HG03139 (cell line): ENCODE results near the gene MALRD1.

Source experiments
- ATAC-seq: cut with Tn5 transposase; IDR thresholded peaks from one replicate; pipeline ENCODE4 v1.9.1; 2021; ENCODE audit not compliant: unreplicated experiment

The MALRD1 gene

DNA sequence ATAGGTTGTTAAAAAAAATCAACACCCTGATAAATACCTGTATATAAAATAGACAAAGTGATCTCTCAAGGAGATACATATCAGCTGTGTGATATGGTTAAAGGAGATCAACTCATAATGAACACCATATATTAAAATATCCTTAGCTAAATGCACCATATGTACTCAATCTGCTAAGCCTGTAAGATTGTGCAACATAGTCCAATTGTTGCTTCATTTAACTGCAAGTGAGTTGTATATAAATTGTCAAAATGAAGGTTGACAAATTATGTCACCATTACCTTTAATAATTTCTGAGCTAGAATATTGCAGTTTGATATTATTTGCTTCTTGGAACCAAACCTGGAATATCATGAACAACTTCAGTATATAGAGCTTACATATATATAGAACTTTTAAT lies 283.7 kb downstream of the MALRD1 start:
- no peak for ATAC-seq

- no peak for ATAC-seq
Observed at GRCh38 chr10:19333631-19334030, 285.0 kb downstream of the MALRD1 start.

GRCh38 chr10:19347621-19348020 lies 299.0 kb downstream of the MALRD1 start:
- ATAC-seq = no peak

DNA sequence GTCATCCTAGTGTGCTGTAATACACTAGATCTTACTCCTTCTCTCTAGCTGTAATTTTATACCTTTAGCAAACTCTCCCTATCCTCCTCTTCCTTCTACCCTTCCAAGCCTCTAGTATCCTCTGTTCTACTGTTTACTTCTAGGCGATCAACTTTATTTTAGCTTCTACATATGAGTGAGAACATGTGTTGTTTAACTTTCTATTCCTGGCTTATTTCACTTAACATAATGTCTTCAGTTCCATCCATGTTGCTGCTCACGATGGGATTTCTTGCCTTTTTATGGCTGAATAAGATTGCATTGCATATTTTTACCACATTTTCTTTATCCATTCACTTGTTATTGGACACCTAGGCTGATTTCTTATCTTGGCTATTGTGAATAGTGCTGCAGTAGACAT lies 318.6 kb downstream of the MALRD1 start:
- ATAC-seq = no peak

DNA sequence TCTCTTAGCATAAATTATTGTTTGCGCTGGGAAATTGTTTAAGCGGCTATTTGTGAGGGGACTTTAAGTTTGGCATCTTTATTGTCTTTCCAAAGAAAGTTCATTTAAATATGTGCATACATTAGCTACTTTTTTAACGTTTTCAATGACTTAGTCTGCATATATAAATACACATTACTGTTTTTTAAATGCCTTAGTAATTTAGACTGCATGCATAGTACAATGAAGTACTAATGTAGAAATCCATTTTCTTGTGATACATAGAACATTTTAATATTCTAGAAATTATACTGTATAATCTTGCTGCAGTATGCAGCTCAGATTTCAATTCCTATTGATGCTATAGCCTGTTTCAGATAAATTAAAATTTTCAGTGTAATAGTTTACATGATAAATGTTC lies 325.4 kb downstream of the MALRD1 start:
- no peak for ATAC-seq

DNA sequence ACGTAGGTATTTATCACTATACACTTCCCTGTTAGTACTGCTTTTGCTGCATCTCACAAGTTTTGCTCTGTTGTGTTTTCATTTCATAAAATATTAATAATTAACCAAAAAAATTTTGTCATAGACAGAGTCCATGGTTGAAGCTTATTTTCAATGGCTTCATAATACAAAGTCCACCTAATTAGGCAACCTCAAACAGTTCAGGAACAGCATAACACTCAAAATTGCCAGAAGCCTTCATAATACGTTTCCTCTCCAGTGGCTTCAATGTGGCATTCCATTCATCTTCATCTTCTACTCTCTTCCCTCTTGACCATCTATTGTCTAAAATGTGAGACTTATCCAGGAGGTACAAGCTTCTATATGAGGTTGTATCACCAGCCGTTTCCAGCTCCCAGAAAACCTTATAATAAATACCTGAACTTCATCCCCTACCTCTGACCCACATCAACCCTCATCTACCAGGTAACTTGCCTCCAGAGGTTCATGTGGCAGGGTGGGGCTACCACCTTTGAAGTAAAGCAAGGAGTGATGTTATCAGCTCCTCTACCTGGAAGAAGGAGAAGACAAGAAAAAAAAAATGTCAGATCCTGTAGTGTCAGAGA lies 337.3 kb downstream of the MALRD1 start:
- ATAC-seq = no peak

DNA sequence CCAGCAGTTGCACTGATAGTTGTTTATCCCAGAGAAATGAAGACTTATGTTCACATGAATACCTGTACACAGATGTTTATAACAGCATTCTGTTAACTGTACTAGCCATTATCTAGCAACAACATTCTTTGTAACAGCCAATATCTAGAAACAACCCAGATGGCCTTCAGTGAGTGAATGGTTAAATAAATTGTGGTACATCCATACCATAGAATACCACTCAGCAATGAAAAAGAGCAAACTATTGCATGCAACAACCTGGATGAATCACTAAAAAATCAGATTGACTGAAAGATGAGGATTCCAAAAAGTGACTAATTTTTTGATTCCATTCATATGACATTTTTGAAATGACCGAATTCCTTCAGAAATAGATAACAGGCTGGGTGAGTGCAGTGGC lies 360.3 kb downstream of the MALRD1 start:
- no peak for ATAC-seq

- no peak for ATAC-seq
Observed at GRCh38 chr10:19411119-19411518, 362.5 kb downstream of the MALRD1 start.

- ATAC-seq = no peak
Observed at GRCh38 chr10:19412531-19412930, 363.9 kb downstream of the MALRD1 start.

GRCh38 chr10:19416164-19416563 lies 367.6 kb downstream of the MALRD1 start:
- ATAC-seq = no peak

- no peak for ATAC-seq
Observed at GRCh38 chr10:19417740-19418139, 369.1 kb downstream of the MALRD1 start.

GRCh38 chr10:19421674-19422073 lies 373.1 kb downstream of the MALRD1 start:
- ATAC-seq = no peak

GRCh38 chr10:19426034-19426433 lies 377.4 kb downstream of the MALRD1 start:
- ATAC-seq = no peak

GRCh38 chr10:19431622-19432351 lies 383.2 kb downstream of the MALRD1 start:
- ATAC-seq = no peak

DNA sequence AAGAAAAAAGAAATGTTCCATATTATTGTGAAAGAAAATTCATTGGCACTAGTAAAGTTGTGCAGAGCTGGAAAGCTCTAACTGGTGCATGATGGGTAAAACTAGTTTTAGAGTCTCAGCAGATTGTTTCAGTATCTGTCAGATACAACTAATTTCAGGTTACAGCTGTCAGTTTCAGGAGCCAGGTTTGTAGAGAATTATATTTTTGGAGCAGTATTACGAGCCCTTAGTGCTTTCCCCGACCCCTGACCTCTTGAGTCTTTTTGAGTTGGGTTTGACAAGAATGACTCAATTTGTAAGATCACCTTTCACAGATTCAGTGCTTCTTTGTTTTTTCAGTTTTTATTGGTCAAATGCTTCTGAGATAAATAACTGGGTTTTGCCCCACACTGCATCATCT lies 401.3 kb downstream of the MALRD1 start:
- no peak for ATAC-seq

- no peak for ATAC-seq
Observed at GRCh38 chr10:19451356-19451755, 402.8 kb downstream of the MALRD1 start.

DNA sequence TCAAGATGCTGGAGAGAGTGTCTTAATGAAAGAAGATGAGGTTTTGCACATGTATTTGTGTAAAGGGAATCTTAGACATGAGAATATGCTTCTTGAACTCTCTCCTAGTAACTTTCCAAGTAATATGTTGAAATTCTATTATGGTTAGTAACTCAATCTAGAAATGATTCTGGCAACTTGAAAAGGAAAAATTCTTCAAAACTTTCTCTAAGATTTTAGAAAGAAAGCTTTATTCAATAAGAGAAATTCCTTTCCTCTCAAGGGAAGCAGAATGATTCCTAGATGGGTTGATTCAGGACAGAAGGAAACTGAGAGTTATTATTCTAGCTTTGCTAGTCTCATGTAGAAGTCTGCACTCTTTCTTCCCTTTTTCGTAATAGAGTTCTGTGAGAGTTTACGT lies 403.3 kb downstream of the MALRD1 start:
- no peak for ATAC-seq

DNA sequence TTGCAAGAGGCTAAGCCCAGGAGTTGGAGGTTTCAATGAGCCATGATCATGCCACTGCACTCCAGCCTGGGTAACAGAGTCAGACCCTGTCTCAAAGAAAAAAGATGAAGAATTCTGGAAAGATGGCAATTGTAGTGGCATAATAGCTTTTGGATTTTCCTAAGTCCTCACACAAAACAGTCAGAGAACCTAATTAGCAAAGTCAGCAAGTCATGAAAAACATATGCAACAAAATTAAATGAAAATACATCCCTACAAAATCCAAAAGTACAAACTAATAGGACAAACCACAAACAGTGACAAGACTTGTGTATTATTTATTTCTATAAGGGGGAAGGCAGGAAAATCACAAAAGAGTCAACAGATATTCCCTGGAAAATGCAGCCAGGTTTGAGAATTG lies 405.4 kb downstream of the MALRD1 start:
- no peak for ATAC-seq

DNA sequence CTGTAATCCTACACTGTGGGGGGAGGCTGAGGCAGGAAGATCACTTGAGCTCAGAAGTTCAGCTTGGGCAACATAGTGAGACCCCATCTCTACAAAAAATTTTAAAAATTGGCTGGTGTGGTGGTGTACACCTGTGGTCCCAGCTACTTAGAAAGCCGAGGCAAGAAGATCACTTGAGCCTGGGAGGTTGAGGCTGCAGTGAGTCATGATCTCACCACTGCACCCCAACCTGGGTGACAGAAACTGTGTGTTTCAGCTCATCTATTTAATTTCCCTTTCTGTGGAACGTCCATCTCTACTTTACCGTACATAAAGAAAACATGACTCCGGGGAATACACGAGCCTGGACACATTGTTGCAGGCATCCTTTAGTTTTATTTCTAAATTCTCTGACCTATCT lies 413.0 kb downstream of the MALRD1 start:
- ATAC-seq = no peak

- ATAC-seq = no peak
Observed at GRCh38 chr10:19466709-19467108, 418.1 kb downstream of the MALRD1 start.

- ATAC-seq = no peak
Observed at GRCh38 chr10:19468413-19468812, 419.8 kb downstream of the MALRD1 start.

- ATAC-seq = no peak
Observed at GRCh38 chr10:19469521-19469920, 420.9 kb downstream of the MALRD1 start.

GRCh38 chr10:19479854-19480253 lies 431.3 kb downstream of the MALRD1 start:
- ATAC-seq = no peak
